ENCODE data around the gene GABRG3. TPM values are rescaled to one million over a fixed set of nuclear protein-coding genes. Genes with fewer than 3 reads are reported as not detected.

Gene GABRG3
- total and polyA plus RNA-seq, 7 donors = not detected

DNA sequence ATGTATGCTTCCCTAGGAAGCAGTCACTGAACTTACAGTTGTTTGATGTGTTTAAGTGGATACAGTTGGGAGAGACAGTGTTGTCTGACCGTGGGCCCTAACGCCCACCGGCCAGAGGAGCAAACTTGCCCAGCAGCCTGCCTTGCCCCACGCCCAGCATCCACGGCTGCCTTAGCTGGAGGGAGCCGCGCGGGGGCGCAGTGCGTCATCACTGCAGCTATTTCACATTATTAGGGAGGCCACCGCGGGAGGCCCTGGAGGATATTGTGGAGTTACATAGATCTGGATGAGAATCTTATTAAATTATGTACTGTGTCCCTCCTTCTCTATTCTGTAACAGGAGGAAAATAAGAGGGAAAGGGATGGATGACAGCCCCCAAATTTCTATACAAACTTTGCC is 267.2 kb downstream of the GABRG3 start:
- intact Hi-C loops (cut with DNase I) = no loop called here
- TF ChIP-seq, protein P1, sequence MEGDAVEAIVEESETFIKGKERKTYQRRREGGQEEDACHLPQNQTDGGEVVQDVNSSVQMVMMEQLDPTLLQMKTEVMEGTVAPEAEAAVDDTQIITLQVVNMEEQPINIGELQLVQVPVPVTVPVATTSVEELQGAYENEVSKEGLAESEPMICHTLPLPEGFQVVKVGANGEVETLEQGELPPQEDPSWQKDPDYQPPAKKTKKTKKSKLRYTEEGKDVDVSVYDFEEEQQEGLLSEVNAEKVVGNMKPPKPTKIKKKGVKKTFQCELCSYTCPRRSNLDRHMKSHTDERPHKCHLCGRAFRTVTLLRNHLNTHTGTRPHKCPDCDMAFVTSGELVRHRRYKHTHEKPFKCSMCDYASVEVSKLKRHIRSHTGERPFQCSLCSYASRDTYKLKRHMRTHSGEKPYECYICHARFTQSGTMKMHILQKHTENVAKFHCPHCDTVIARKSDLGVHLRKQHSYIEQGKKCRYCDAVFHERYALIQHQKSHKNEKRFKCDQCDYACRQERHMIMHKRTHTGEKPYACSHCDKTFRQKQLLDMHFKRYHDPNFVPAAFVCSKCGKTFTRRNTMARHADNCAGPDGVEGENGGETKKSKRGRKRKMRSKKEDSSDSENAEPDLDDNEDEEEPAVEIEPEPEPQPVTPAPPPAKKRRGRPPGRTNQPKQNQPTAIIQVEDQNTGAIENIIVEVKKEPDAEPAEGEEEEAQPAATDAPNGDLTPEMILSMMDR (IDR thresholded peaks at IDR 0.05) = no peak
- Histone ChIP-seq H3K27me3 (ENCODE audit: insufficient read depth in 3 of 3, low read length in 2 of 3) (no peaks in the 10 kb centered on the region), H3K4me1 (no peaks in the 10 kb centered on the region), H3K36me3 (ENCODE audit: insufficient read depth in 1 of 2, low read depth in 1 of 2) (no peaks in the 10 kb centered on the region), H3K9me3 (no peaks in the 10 kb centered on the region), H3K27ac (no peak overlapping the region), H3K4me3 (no peak overlapping the region)
- ATAC-seq (no peak), DNase-seq (no peak)
- 70 to 74% (median 70%) methylated on average over 12 of the region's 12 CpGs for WGBS, 3 donors

DNA sequence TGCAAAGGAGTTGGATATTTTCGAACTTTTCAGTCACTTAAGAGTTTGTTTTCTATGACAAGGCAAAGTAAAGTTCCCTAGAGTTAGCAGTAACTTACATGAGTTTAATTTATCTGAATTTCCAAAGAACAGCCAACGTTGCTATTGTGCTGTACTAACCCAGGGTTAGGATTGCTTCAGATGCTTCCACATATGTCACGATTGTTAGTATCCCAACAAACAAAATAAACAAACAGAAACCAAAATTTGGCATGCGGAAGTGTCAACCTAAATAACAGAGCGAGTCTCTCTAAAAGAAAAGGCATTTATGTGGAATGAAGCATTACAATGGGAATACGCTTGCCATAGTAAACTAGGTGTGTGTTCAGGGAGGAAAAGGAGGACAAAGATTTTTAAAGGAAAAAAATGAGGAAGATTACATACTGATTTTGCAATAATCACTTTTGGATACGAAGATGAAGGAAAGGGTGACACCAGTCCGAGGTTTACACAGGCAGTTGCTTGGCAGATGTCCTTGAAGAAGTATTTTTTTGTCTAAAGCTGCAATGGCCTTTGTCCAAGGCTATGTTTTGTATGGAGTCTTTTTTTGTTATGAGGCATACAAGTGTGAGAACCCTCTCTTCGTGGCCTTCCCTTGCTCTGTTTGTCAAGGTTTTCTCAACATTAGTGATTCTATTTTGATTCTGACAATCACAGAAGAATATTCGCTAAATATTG is 267.9 kb downstream of the GABRG3 start:
- Histone ChIP-seq H3K9me3 (no peaks in the 10 kb centered on the region), H3K4me1 (no peaks in the 10 kb centered on the region), H3K4me3 (no peak overlapping the region), H3K27me3 (ENCODE audit: insufficient read depth in 3 of 3, low read length in 2 of 3) (no peaks in the 10 kb centered on the region), H3K27ac (no peak overlapping the region), H3K36me3 (ENCODE audit: insufficient read depth in 1 of 2, low read depth in 1 of 2) (no peaks in the 10 kb centered on the region)
- DNase-seq (no peak), ATAC-seq (no peak)
- TF ChIP-seq, protein P1 (IDR thresholded peaks at IDR 0.05) = no peak
- whole genome bisulfite sequencing, 3 donors = 51 to 57% (median 53%) methylated on average over 10 of the region's 10 CpGs
- intact Hi-C loops (cut with DNase I) = no loop called here

DNA sequence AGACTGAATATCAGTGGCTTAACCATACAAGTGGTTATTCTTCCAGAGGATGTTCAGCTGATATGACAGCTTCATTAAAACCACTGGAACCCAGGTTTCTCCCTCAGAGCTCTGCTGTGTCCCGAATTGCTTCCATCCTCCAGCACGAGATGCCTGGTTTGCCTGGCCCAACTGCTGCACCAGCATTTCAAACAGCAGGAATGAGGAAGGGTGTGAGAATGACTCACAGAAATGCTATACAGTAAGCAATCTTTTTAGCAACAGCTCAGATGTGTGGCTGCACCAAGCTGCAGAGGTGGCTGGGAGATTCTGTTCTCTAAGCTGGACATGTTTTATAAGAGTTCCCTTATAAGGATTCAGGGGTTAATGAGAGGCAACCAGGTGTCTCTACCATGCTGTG is 271.0 kb downstream of the GABRG3 start:
- no peak for DNase-seq
- Histone ChIP-seq H3K27ac (no peak overlapping the region), H3K27me3 (ENCODE audit: insufficient read depth in 3 of 3, low read length in 2 of 3) (no peaks in the 10 kb centered on the region), H3K4me1 (no peaks in the 10 kb centered on the region), H3K36me3 (ENCODE audit: insufficient read depth in 1 of 2, low read depth in 1 of 2) (no peaks in the 10 kb centered on the region), H3K9me3 (no peaks in the 10 kb centered on the region), H3K4me3 (no peak overlapping the region)
- intact Hi-C loops (cut with DNase I) = no loop called here
- ATAC-seq = no peak
- WGBS, 3 donors = 62 to 74% (median 63%) methylated on average over 2 of the region's 2 CpGs
- TF ChIP-seq, protein P1 (IDR thresholded peaks at IDR 0.05) = no peak

DNA sequence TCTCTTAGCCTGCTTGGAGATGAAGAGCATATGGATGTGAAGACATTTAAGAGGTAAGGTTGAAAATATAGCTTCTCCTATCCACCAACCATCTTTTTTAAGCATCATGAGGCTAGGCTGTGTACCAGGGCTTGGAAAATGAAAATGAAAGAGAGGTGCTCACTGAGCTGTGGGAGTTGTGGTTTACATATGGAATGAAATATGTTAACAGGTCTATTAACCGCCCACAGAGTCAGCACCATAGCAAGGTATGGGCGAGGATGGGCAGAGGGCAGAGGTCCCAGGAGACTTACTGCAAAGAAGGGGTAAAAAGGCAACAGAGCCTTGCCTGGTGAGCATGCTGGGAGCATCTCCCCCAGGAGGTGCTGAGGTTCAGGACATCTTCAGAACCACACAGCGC is 273.1 kb downstream of the GABRG3 start:
- TF ChIP-seq, protein P1 (IDR thresholded peaks at IDR 0.05) = no peak
- 77 to 86% (median 83%) methylated on average over 3 of the region's 3 CpGs for WGBS, 3 donors
- H3K27me3 ChIP-seq (ENCODE audit: insufficient read depth in 3 of 3, low read length in 2 of 3) = no peaks in the 10 kb centered on the region
- H3K4me1 ChIP-seq = no peaks in the 10 kb centered on the region
- H3K27ac ChIP-seq = no peak overlapping the region
- H3K36me3 ChIP-seq (ENCODE audit: insufficient read depth in 1 of 2, low read depth in 1 of 2) = no peaks in the 10 kb centered on the region
- ATAC-seq (no peak), DNase-seq (no peak)
- intact Hi-C loops (cut with DNase I) = no loop called here
- H3K4me3 ChIP-seq = no peak overlapping the region
- no peaks in the 10 kb centered on the region for H3K9me3 ChIP-seq

DNA sequence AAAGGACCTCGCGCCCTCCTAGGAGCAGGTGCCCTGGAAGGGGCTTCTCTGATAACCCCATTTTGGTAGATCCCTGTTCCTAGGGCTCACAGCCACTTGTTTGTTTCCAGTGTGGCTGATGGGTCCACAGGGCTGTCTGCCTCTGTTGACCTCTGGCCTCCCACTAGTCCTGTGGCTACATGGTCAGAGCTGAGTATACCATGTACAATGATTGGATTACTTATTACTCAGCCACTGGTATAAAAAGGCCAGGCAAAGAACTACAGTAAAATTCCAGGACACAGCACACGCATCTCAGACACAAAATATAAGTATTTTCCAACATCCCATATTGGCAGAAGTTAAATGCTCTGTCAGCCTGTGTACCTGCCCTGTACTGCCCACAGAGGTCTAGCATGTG is 277.3 kb downstream of the GABRG3 start:
- Histone ChIP-seq H3K36me3 (ENCODE audit: insufficient read depth in 1 of 2, low read depth in 1 of 2) (no peaks in the 10 kb centered on the region), H3K9me3 (no peaks in the 10 kb centered on the region), H3K4me3 (no peak overlapping the region), H3K4me1 (no peaks in the 10 kb centered on the region), H3K27ac (no peak overlapping the region), H3K27me3 (ENCODE audit: insufficient read depth in 3 of 3, low read length in 2 of 3) (no peaks in the 10 kb centered on the region)
- intact Hi-C loops (cut with DNase I) = no loop called here
- ATAC-seq = no peak
- no peak for DNase-seq
- TF ChIP-seq, protein P1 (IDR thresholded peaks at IDR 0.05) = no peak
- 93 to 96% (median 94%) methylated on average over 3 of the region's 3 CpGs for WGBS, 3 donors

Measured in psoas muscle (tissue), 8 donors.